Upper lobe of left lung (tissue), 4 donors: ENCODE results near the gene MT1B.

Experiments
- CTCF ChIP-seq, 6 experiments: fragments of 450-650 bp in 4 of 6; fragments of 200-600 bp in 2 of 6; sonication (generic) in 2 of 6; IDR thresholded peaks; one replicate each; pipeline ENCODE4 v1.5.1; 2016 to 2019; ENCODE audit warnings: antibody characterized with exemption in 6 of 6
- EP300 ChIP-seq, 4 donors: sonication (generic); formaldehyde crosslinking; IDR thresholded peaks; one replicate each; pipeline ENCODE4 v1.5.1; 2017; ENCODE audit warnings: antibody characterized with exemption in 4 of 4, control low read depth in 2 of 4
- POLR2A ChIP-seq, 4 donors: fragments of 450-650 bp; IDR thresholded peaks; one replicate each; pipeline ENCODE4 v1.5.1; 2016 to 2017; ENCODE audit warnings: antibody characterized with exemption in 4 of 4, mild to moderate bottlenecking in 2 of 4

- no peak for TF ChIP-seq CTCF (IDR thresholded peaks at IDR 0.05)
- no peak for TF ChIP-seq POLR2A (IDR thresholded peaks at IDR 0.05)
- no peak for TF ChIP-seq EP300 (IDR thresholded peaks at IDR 0.05)
These were observed 24.1 kb downstream of the MT1B start for GRCh38 chr16:56675685-56676210.
